HCT116 (cell line): ENCODE results near the gene DNASE1L1. TPM values are rescaled to one million over a fixed set of nuclear protein-coding genes. Genes with fewer than 3 reads are reported as not detected.

Experiments used
- ATAC-seq: fragments of 200-7000 bp; cut with Tn5 transposase; 2 replicates; pipeline ENCODE4 v1.9.1; 2020; ENCODE audit warnings: mild to moderate bottlenecking, moderate library complexity
- BruUV-seq: library from RNA; stranded (reverse); fragments of 400-500 nt; replicated peaks from 2 replicates; lab custom pipeline; 2021; lab: Mats Ljungman, UMichigan
- CTCF ChIA-PET: fragments of 300-600 bp; sonication (Branson Sonifier 250); formaldehyde crosslinking; loops from one replicate; lab custom pipeline; 2021; ENCODE audit warnings: antibody characterized with exemption; lab: Charles Lee
- POLR2A ChIA-PET: fragments of 300-600, 350-600 bp; sonication (Branson Sonifier 250); formaldehyde crosslinking; loops from one replicate; lab custom pipeline; 2021; ENCODE audit warnings: antibody characterized with exemption; lab: Charles Lee
- RAD21 ChIA-PET, 2 experiments: fragments of 300-600 bp; sonication (Branson Sonifier 250); formaldehyde crosslinking; loops; one replicate each; lab custom pipeline; 2023; ENCODE audit warnings: low total read pairs in 2 of 2; ENCODE audit not compliant: uncharacterized antibody in 2 of 2, unreplicated experiment in 2 of 2, low non-redundant PET in 1 of 2; lab: Charles Lee
- DNase-seq: peaks from one replicate; pipeline ENCODE4 v3.0.0-alpha.2; 2010; ENCODE audit warnings: low read depth, low spot score
- H2AFZ ChIP-seq: fragments of 200-600 bp; shearing (Covaris generic), sonication (generic); 2 replicates; pipeline ENCODE4 v1.6.1; 2017; ENCODE audit warnings: low read depth, mixed run types, mixed read lengths, antibody characterized with exemption, low read length; ENCODE audit not compliant: poor library complexity, severe bottlenecking
- H3K27ac ChIP-seq: 2 replicates; pipeline ENCODE4 v1.5.1; 2012; ENCODE audit warnings: low read depth, low read length
- H3K27me3 ChIP-seq: fragments of 200-600 bp; sonication (generic); 2 replicates; pipeline ENCODE4 v1.6.1; 2016; ENCODE audit warnings: mixed run types, low read length, mixed read lengths; ENCODE audit not compliant: insufficient read depth
- H3K36me3 ChIP-seq, 2 experiments: fragments of 200-500 bp in 1 of 2; fragments of 200-600 bp in 1 of 2; sonication (Bioruptor generic) in 1 of 2; sonication (generic) in 1 of 2; 2 replicates each; pipeline versions ENCODE4 v1.5.1 to v1.6.1; 2014 to 2016; ENCODE audit warnings: low read length in 2 of 2, inconsistent platforms in 1 of 2, mixed read lengths in 1 of 2, mixed run types in 1 of 2; ENCODE audit not compliant: insufficient read depth in 2 of 2, control insufficient read depth in 1 of 2
- H3K4me1 ChIP-seq, 2 experiments: fragments of 200-600 bp in 1 of 2; sonication (generic) in 1 of 2; 2 replicates each; pipeline versions ENCODE4 v1.5.1 to v1.6.1; 2012 to 2017; ENCODE audit warnings: low read length in 2 of 2, inconsistent platforms in 1 of 2, mild to moderate bottlenecking in 1 of 2, mixed read lengths in 1 of 2, mixed run types in 1 of 2, moderate library complexity in 1 of 2; ENCODE audit not compliant: insufficient read depth in 2 of 2, control insufficient read depth in 1 of 2
- H3K4me2 ChIP-seq: fragments of 200-600 bp; sonication (generic); 2 replicates; pipeline ENCODE4 v1.6.1; 2017; ENCODE audit warnings: mixed run types, low read length, mixed read lengths
- H3K4me3 ChIP-seq, 2 experiments: fragments of 200-600 bp in 1 of 2; sonication (generic) in 1 of 2; replicated peaks in 1 of 2; 2 replicates each; pipeline ENCODE4 v1.5.1; 2011 to 2016; ENCODE audit warnings: low read length in 2 of 2, control low read depth in 1 of 2, low read depth in 1 of 2, mild to moderate bottlenecking in 1 of 2, mixed read lengths in 1 of 2, mixed run types in 1 of 2
- H3K79me2 ChIP-seq: fragments of 200-600 bp; sonication (generic); 2 replicates; pipeline ENCODE4 v1.6.1; 2017; ENCODE audit warnings: mild to moderate bottlenecking, mixed run types, low read length, moderate library complexity, mixed read lengths; ENCODE audit not compliant: insufficient read depth
- H3K9ac ChIP-seq: fragments of 200-600 bp; sonication (generic); 2 replicates; pipeline ENCODE4 v1.6.1; 2016; ENCODE audit warnings: low read length, mixed read lengths
- H3K9me2 ChIP-seq: fragments of 200-600 bp; sonication (generic), shearing (Covaris generic); 2 replicates; pipeline ENCODE4 v1.6.1; 2017; ENCODE audit warnings: mixed run types, mild to moderate bottlenecking, moderate library complexity; ENCODE audit not compliant: insufficient read depth
- H3K9me3 ChIP-seq, 2 experiments: fragments of 200-500 bp in 1 of 2; fragments of 200-600 bp in 1 of 2; sonication (Bioruptor generic) in 1 of 2; sonication (generic) in 1 of 2; 2 replicates each; pipeline ENCODE4 v1.6.1; 2014 to 2017; ENCODE audit warnings: low read length in 2 of 2, mixed read lengths in 2 of 2, inconsistent platforms in 1 of 2, low read depth in 1 of 2, mild to moderate bottlenecking in 1 of 2, mixed run types in 1 of 2, moderate library complexity in 1 of 2; ENCODE audit not compliant: control insufficient read depth in 1 of 2, insufficient read depth in 1 of 2
- H4K20me1 ChIP-seq: fragments of 200-600 bp; sonication (generic), shearing (Covaris generic); 2 replicates; pipeline ENCODE4 v1.6.1; 2017; ENCODE audit warnings: mixed run types, mild to moderate bottlenecking, moderate library complexity; ENCODE audit not compliant: insufficient read depth
- CBX3 ChIP-seq: IDR thresholded peaks from 2 replicates; pipeline ENCODE4 v1.6.1; 2012; ENCODE audit warnings: low read depth
- CEBPB ChIP-seq: IDR thresholded peaks from 2 replicates; pipeline ENCODE4 v1.6.1; 2012; ENCODE audit warnings: low read depth
- ELF1 ChIP-seq: IDR thresholded peaks from 2 replicates; pipeline ENCODE4 v1.6.1; 2012; ENCODE audit warnings: low read depth, borderline replicate concordance
- EZH2phosphoT487 ChIP-seq: fragments of 200-600 bp; IDR thresholded peaks from 2 replicates; pipeline ENCODE4 v1.6.1; 2018; ENCODE audit warnings: antibody characterized with exemption, borderline replicate concordance
- POLR2A ChIP-seq: IDR thresholded peaks from 2 replicates; pipeline ENCODE4 v1.7.0; 2011; ENCODE audit warnings: borderline replicate concordance; ENCODE audit not compliant: insufficient read depth, insufficient read length; ENCODE audit errors: extremely low read depth
- POLR2AphosphoS5 ChIP-seq: IDR thresholded peaks from 2 replicates; pipeline ENCODE4 v1.6.1; 2011; ENCODE audit warnings: mild to moderate bottlenecking, low read depth, low read length, moderate library complexity
- SP1 ChIP-seq: IDR thresholded peaks from 2 replicates; pipeline ENCODE4 v1.6.1; 2012; ENCODE audit warnings: low read depth
- TCF7L2 ChIP-seq: IDR thresholded peaks from 2 replicates; pipeline ENCODE4 v1.7.0; 2011; ENCODE audit warnings: borderline replicate concordance, inconsistent platforms; ENCODE audit not compliant: insufficient read depth, insufficient read length; ENCODE audit errors: extremely low read depth
- intact Hi-C: fragments of 100-400 bp; cut with micrococcal nuclease; formaldehyde crosslinking; loops from 2 replicates; pipeline ENCODE4 v1.10.0; 2022
- total RNA-seq: library from RNA; stranded (reverse); gene quantifications from one replicate; pipeline ENCODE4 v1.2.1, GENCODE V29; 2021; ENCODE audit not compliant: unreplicated experiment
- TF ChIP-seq, protein P1 (sequence below): IDR thresholded peaks from 2 replicates; pipeline ENCODE4 v1.6.1; 2012

DNASE1L1 gene
- total RNA-seq, 1 experiment from 2014 or later, result 16.5 TPM

DNA sequence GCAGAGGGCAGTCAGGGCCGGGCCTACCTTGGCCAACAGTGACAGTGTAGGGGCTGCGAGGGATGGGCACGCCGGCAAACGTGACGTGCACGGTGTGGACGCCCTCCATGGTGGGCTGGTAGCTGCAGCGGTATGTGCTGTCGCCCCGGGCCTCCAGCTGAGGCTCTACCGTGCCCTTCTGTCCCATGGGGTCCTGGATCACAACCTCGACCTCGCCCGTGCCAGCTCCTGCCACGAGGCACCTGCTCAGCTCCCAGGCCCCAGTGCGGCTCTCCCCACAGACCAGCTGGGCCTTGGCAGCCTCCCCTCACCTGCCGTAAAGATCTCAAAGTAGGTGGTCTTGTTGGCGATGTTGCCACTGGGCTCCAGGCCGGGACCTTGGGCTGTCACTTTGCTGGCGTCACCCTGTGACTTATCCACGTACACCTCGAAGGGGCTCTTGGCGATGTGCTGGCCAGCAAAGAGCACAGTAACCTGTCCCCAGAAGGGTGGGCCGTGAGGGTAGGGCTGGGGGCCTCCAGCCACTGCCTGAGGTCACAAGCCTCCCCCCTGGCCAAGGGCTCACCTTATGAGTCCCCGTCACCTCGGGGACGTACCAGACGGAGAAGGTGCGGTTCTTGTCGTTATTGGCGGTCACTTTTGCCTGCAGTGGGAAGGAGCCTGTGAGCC is 42.9 kb downstream of the DNASE1L1 start:
- no peak for ATAC-seq
- no peaks in the 10 kb centered on the region for H3K9me3 ChIP-seq
- BruUV-seq, result no TSS peak
- 0 out of 2 replicates have a peak, but pooled peaks cover 2% of the 10 kb centered on the region for H4K20me1 ChIP-seq
- no peak overlapping the region for H3K9ac ChIP-seq
- H3K79me2 ChIP-seq, result peaks cover 93% of the 10 kb centered on the region
- no peak overlapping the region for H3K27ac ChIP-seq
- no peak for DNase-seq
- ChIA-PET CTCF (no interaction called here), POLR2A (no interaction called here), RAD21 (no interaction called here)
- no peaks in the 10 kb centered on the region for H3K9me2 ChIP-seq
- H2AFZ ChIP-seq, result no peak overlapping the region
- peaks cover 9 to 40% of the 10 kb centered on the region in 2 experiments; a peak in 3 of 4 replicates for H3K36me3 ChIP-seq
- intact Hi-C loops, result no loop called here
- TF ChIP-seq TCF7L2 (no peak), EZH2phosphoT487 (no peak), POLR2A (no peak), POLR2AphosphoS5 (no peak), CEBPB (no peak)
- peaks cover 5 to 15% of the 10 kb centered on the region in 2 experiments for H3K4me1 ChIP-seq
- H3K27me3 ChIP-seq, result no peaks in the 10 kb centered on the region
- no peak overlapping the region for H3K4me2 ChIP-seq
- no peak overlapping the region for H3K4me3 ChIP-seq

DNA sequence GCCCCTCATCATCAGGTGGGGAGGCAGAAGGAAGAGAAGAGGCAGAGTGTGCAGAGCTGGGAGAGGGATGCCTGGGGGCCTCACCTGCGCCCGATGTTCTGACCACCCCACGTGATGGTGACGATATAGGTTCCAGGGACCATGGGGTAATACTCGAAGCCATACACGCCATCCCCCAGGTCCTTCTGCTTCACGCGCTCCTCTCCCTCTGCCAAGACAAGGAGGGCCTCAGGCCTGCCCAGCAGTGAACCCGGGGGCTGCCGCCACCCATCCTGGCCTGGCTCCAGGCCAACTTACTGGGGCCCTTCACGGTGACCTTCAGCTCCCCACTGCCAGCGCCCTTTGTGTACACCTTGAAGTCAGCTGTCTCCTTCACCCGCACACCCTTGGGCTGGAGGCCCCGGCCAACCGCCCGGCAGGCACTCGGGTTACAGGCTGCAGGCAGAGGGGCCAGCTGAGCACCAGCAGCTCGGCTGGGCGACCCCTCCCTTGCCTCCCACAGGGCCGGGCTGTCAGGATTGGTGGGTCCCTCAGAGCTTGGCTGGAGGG is 43.9 kb downstream of the DNASE1L1 start:
- no peak overlapping the region for H3K4me2 ChIP-seq
- no peaks in the 10 kb centered on the region for H3K9me3 ChIP-seq
- H3K4me1 ChIP-seq, result peaks cover 5 to 15% of the 10 kb centered on the region in 2 experiments
- H3K4me3 ChIP-seq, result no peak overlapping the region
- no peaks in the 10 kb centered on the region for H3K27me3 ChIP-seq
- H3K27ac ChIP-seq, result no peak overlapping the region
- TF ChIP-seq, protein P1, sequence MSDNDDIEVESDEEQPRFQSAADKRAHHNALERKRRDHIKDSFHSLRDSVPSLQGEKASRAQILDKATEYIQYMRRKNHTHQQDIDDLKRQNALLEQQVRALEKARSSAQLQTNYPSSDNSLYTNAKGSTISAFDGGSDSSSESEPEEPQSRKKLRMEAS, result no peak
- TF ChIP-seq CBX3 (no peak), ELF1 (no peak), SP1 (no peak)
- no peak overlapping the region for H2AFZ ChIP-seq
- H3K9ac ChIP-seq, result no peak overlapping the region
- POLR2A ChIA-PET, result no interaction called here
- peaks cover 87% of the 10 kb centered on the region for H3K79me2 ChIP-seq
- H4K20me1 ChIP-seq, result 0 out of 2 replicates have a peak, but pooled peaks cover 2% of the 10 kb centered on the region
- no peak for ATAC-seq
- no peak for DNase-seq
- intact Hi-C loops, result no loop called here
- RAD21 ChIA-PET, result no interaction called here
- H3K36me3 ChIP-seq, result peaks cover 9 to 41% of the 10 kb centered on the region in 2 experiments; a peak in 3 of 4 replicates
- CTCF ChIA-PET, result no interaction called here
- no TSS peak for BruUV-seq
- no peaks in the 10 kb centered on the region for H3K9me2 ChIP-seq
